Endodermal cell (in vitro differentiated cells): ENCODE results near the gene ZNF19. TPM values are rescaled to one million over a fixed set of nuclear protein-coding genes. Genes with fewer than 3 reads are reported as not detected.

Experiments used
- DNase-seq: peaks from one replicate; pipeline ENCODE4 v3.0.0-alpha.2; 2017
- H3K27ac ChIP-seq: 2 replicates; pipeline ENCODE4 v1.5.1; 2013; ENCODE audit warnings: mild to moderate bottlenecking, low read depth, low read length, moderate library complexity
- H3K27me3 ChIP-seq: 2 replicates; pipeline ENCODE4 v1.6.1; 2013; ENCODE audit warnings: mild to moderate bottlenecking, low read length, moderate library complexity; ENCODE audit not compliant: insufficient read depth, control insufficient read depth, poor library complexity, severe bottlenecking
- H3K36me3 ChIP-seq: 2 replicates; pipeline ENCODE4 v1.7.0; 2013; ENCODE audit warnings: mild to moderate bottlenecking, low read length, moderate library complexity; ENCODE audit not compliant: control insufficient read depth, insufficient read depth
- H3K4me1 ChIP-seq: one replicate; pipeline ENCODE4 v1.7.0; 2013; ENCODE audit warnings: low read length; ENCODE audit not compliant: control insufficient read depth, insufficient read depth
- H3K4me3 ChIP-seq: 2 replicates; pipeline ENCODE4 v1.5.1; 2013; ENCODE audit warnings: mild to moderate bottlenecking, low read length, moderate library complexity
- H3K9ac ChIP-seq: 2 replicates; pipeline ENCODE4 v1.6.1; 2013; ENCODE audit warnings: mild to moderate bottlenecking, low read length, moderate library complexity; ENCODE audit not compliant: poor library complexity, severe bottlenecking; ENCODE audit errors: extremely low read depth
- H3K9me3 ChIP-seq: 2 replicates; pipeline ENCODE4 v1.6.1; 2013; ENCODE audit warnings: mild to moderate bottlenecking, low read length, moderate library complexity; ENCODE audit not compliant: control insufficient read depth
- H3K27ac Mint-ChIP-seq: 2 replicates; pipeline ENCODE4 v1.8.0; 2020; ENCODE audit warnings: mixed read lengths
- H3K27me3 Mint-ChIP-seq: 2 replicates; pipeline ENCODE4 v1.8.0; 2021; ENCODE audit warnings: mild to moderate bottlenecking, mixed read lengths; ENCODE audit not compliant: insufficient read depth
- H3K36me3 Mint-ChIP-seq: 2 replicates; pipeline ENCODE4 v1.8.0; 2020; ENCODE audit warnings: low read depth, mixed read lengths
- H3K4me1 Mint-ChIP-seq: 2 replicates; pipeline ENCODE4 v1.8.0; 2020; ENCODE audit warnings: mixed read lengths
- H3K4me3 Mint-ChIP-seq: 2 replicates; pipeline ENCODE4 v1.8.0; 2020; ENCODE audit warnings: mild to moderate bottlenecking, moderate library complexity, mixed read lengths
- H3K9me3 Mint-ChIP-seq: 2 replicates; pipeline ENCODE4 v1.8.0; 2020; ENCODE audit warnings: mild to moderate bottlenecking, mixed read lengths
- CTCF ChIP-seq: fragments of 200-600 bp; sonication (generic); conservative IDR thresholded peaks from 2 replicates; pipeline ENCODE4 v1.5.0; 2021; ENCODE audit warnings: antibody characterized with exemption, mild to moderate bottlenecking
- WGBS, 2 experiments: methylation state at CpG; one replicate each; pipeline versions ENCODE4 v1.1.5 to v1.1.7; 2013; ENCODE audit warnings: missing lambda C conversion rate in 2 of 2, mixed read lengths in 1 of 2; ENCODE audit not compliant: insufficient coverage in 1 of 2, insufficient read length in 1 of 2; 5-methylcytosine and 5-hydroxymethylcytosine counted together
- total RNA-seq, 2 donors: library from RNA; stranded (reverse); fragmentation: NEBNext Ultra II Directional in 1 of 2; extraction: Animal tissue kit (Norgen Biotek cat#: 25700) in 1 of 2; gene quantifications; 2 replicates in 1 of 2; 3 replicates in 1 of 2; pipeline ENCODE4 v1.2.1, GENCODE V29; 2021

Gene ZNF19
- total RNA-seq, 2 donors from 2014 or later: 5.8 to 8.5 TPM

GRCh38 chr16:71449020-71449419, 40.1 kb downstream of the ZNF19 start:
- Mint-ChIP-seq H3K27ac (no peak overlapping the region), H3K36me3 (peaks cover 64% of the 10 kb centered on the region), H3K4me3 (no peak overlapping the region), H3K4me1 (no peaks in the 10 kb centered on the region), H3K9me3 (peaks cover 89% of the 10 kb centered on the region), H3K27me3 (peaks cover 1% of the 10 kb centered on the region)
- Histone ChIP-seq H3K4me3 (peak overlapping the region; percentile 30), H3K9ac (no peak overlapping the region), H3K27ac (no peak overlapping the region), H3K27me3 (no peaks in the 10 kb centered on the region), H3K9me3 (peaks cover 74% of the 10 kb centered on the region), H3K4me1 (no peaks in the 10 kb centered on the region), H3K36me3 (peaks cover 65% of the 10 kb centered on the region)
- DNase-seq: no peak
- WGBS, 2 experiments: 91 to 100% methylated on average over 2 to 3 of the region's 3 CpGs
- TF ChIP-seq CTCF: no peak

DNA sequence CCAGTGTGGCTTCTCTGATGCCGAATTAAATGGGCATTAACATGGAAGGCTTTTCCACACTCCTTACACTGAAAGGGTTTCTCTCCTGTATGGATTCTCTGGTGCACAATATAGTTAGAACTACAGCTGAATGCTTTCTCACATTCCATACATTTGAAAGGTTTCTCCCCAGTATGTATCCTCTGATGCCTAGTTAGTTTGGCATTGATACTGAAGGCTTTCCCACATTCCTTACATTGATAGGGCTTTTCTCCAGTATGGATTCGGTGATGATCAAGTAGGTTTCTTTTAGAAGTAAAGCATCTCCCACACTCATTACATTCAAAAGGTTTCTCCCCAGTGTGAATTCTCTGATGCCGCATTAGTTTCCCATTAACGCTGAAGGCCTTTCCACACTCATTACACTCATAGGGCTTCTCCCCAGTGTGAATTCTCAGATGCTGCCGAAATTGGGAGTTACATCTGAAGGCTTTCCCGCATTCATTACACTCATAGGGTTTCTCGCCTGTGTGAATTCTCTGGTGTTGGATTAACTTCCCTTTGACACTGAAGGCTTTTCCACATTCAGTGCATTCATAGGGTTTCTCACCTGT, 40.8 kb downstream of the ZNF19 start:
- peak overlapping the region; percentile 30 for H3K4me3 ChIP-seq
- H3K36me3 Mint-ChIP-seq: peaks cover 59% of the 10 kb centered on the region
- DNase-seq: no peak
- H3K9me3 ChIP-seq: peaks cover 74% of the 10 kb centered on the region
- H3K9me3 Mint-ChIP-seq: peaks cover 94% of the 10 kb centered on the region
- 94 to 97% methylated on average over 4 to 7 of the region's 7 CpGs for WGBS, 2 experiments
- H3K27ac ChIP-seq: no peak overlapping the region
- no peak overlapping the region for H3K9ac ChIP-seq
- no peaks in the 10 kb centered on the region for H3K4me1 ChIP-seq
- no peaks in the 10 kb centered on the region for H3K4me1 Mint-ChIP-seq
- H3K36me3 ChIP-seq: peaks cover 59% of the 10 kb centered on the region
- no peak for TF ChIP-seq CTCF
- peaks cover 5% of the 10 kb centered on the region for H3K27me3 Mint-ChIP-seq
- no peak overlapping the region for H3K27ac Mint-ChIP-seq
- H3K4me3 Mint-ChIP-seq: no peak overlapping the region
- H3K27me3 ChIP-seq: no peaks in the 10 kb centered on the region

DNA sequence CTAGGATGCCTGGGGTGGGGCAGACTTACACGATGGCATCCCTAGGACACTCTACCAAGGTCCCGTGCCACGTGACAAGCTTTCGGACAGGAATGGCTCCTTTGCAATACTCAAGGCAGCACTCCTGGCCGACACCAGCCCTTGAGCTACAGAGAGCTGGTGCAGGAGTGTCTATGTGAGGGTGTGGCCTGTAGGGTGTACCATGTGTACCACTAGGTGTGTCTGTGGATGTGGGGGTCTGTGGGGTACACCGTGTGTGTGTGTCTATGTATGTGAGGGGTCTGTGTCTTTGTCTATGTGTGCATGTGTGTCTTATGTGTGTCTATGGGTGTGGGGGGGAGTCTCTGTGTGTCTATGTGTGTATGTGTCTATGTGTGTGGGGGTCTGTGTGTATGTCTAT, 45.4 kb downstream of the ZNF19 start:
- WGBS, 2 experiments: 89 to 97% methylated on average over 4 to 6 of the region's 6 CpGs
- no peak overlapping the region for H3K4me3 Mint-ChIP-seq
- DNase-seq: no peak
- peaks cover 13% of the 10 kb centered on the region for H3K36me3 Mint-ChIP-seq
- Histone ChIP-seq H3K9ac (no peak overlapping the region), H3K27me3 (peaks cover 14% of the 10 kb centered on the region), H3K27ac (no peak overlapping the region), H3K9me3 (peaks cover 32% of the 10 kb centered on the region), H3K4me3 (no peak overlapping the region), H3K36me3 (peaks cover 12% of the 10 kb centered on the region), H3K4me1 (no peaks in the 10 kb centered on the region)
- no peak overlapping the region for H3K27ac Mint-ChIP-seq
- peaks cover 60% of the 10 kb centered on the region for H3K9me3 Mint-ChIP-seq
- TF ChIP-seq CTCF: no peak
- peaks cover 31% of the 10 kb centered on the region for H3K27me3 Mint-ChIP-seq
- no peaks in the 10 kb centered on the region for H3K4me1 Mint-ChIP-seq
